CD4-positive, alpha-beta memory T cell (primary cell): ENCODE data around the gene ESYT3. TPM values are rescaled to one million over a fixed set of nuclear protein-coding genes. Genes with fewer than 3 reads are reported as not detected.

ENCODE experiments used
- CTCF ChIA-PET: fragments of 350-600 bp; sonication (Branson Sonifier 250); formaldehyde crosslinking; loops from one replicate; lab custom pipeline; 2021; ENCODE audit warnings: inconsistent platforms; ENCODE audit not compliant: partially characterized antibody; lab: Charles Lee
- POLR2A ChIA-PET: fragments of 350-600 bp; sonication (Branson Sonifier 250); formaldehyde crosslinking; loops from one replicate; lab custom pipeline; 2021; ENCODE audit not compliant: partially characterized antibody; lab: Charles Lee
- DNase-seq, 5 donors: peaks; one replicate each; pipeline versions ENCODE4 v3.0.0 to v3.0.0-alpha.2; 2020 to 2022; ENCODE audit warnings: mixed read lengths in 1 of 5
- H3K27ac ChIP-seq: one replicate; pipeline ENCODE4 v1.7.0; 2013; ENCODE audit warnings: low read depth, low read length
- H3K27me3 ChIP-seq: 2 replicates; pipeline ENCODE4 v1.7.0; 2013; ENCODE audit warnings: mild to moderate bottlenecking, low read length, moderate library complexity; ENCODE audit not compliant: insufficient read depth
- H3K36me3 ChIP-seq: 2 replicates; pipeline ENCODE4 v1.7.0; 2013; ENCODE audit warnings: mild to moderate bottlenecking, low read length, moderate library complexity; ENCODE audit not compliant: insufficient read depth
- H3K4me1 ChIP-seq: 2 replicates; pipeline ENCODE4 v1.7.0; 2013; ENCODE audit warnings: mild to moderate bottlenecking, low read length, moderate library complexity; ENCODE audit not compliant: insufficient read depth
- H3K4me3 ChIP-seq, 2 donors: one replicate each; pipeline ENCODE4 v1.7.0; 2013; ENCODE audit warnings: low read length in 2 of 2, mild to moderate bottlenecking in 1 of 2
- H3K9me3 ChIP-seq, 2 donors: one replicate each; pipeline ENCODE4 v1.7.0; 2013; ENCODE audit warnings: low read length in 2 of 2, control low read depth in 1 of 2; ENCODE audit not compliant: control insufficient read depth in 1 of 2
- H3K27ac Mint-ChIP-seq, 7 donors: one replicate each; pipeline ENCODE4 v1.8.0; 2020 to 2021; ENCODE audit warnings: mixed read lengths in 7 of 7, mild to moderate bottlenecking in 6 of 7, inconsistent platforms in 3 of 7, moderate library complexity in 3 of 7
- H3K27me3 Mint-ChIP-seq, 2 donors: one replicate each; pipeline ENCODE4 v1.8.0; 2020 to 2021; ENCODE audit warnings: mixed read lengths in 2 of 2
- H3K36me3 Mint-ChIP-seq, 2 donors: one replicate each; pipeline ENCODE4 v1.8.0; 2020 to 2021; ENCODE audit warnings: mixed read lengths in 2 of 2, inconsistent platforms in 1 of 2, mild to moderate bottlenecking in 1 of 2
- H3K4me1 Mint-ChIP-seq, 4 donors: one replicate each; pipeline ENCODE4 v1.8.0; 2020 to 2021; ENCODE audit warnings: mixed read lengths in 4 of 4, mild to moderate bottlenecking in 1 of 4
- H3K4me3 Mint-ChIP-seq, 8 donors: one replicate each; pipeline ENCODE4 v1.8.0; 2020 to 2021; ENCODE audit warnings: mixed read lengths in 8 of 8, mild to moderate bottlenecking in 7 of 8, moderate library complexity in 6 of 8, inconsistent platforms in 3 of 8
- H3K9me3 Mint-ChIP-seq, 8 donors: one replicate each; pipeline ENCODE4 v1.8.0; 2020 to 2021; ENCODE audit warnings: mixed read lengths in 8 of 8, mild to moderate bottlenecking in 5 of 8, inconsistent platforms in 3 of 8, moderate library complexity in 1 of 8
- intact Hi-C: fragments of 100-400 bp; cut with micrococcal nuclease; formaldehyde crosslinking; loops from one replicate; pipeline ENCODE4 v1.15.1; 2023
- polyA plus RNA-seq, 2 donors: library from polyadenylated mRNA; unstranded; fragments of 300-500 nt; fragmentation: Illumina TruSeq; gene quantifications; one replicate each; pipeline ENCODE4 v1.2.3, GENCODE V29; 2021
- total RNA-seq, 2 experiments: library from RNA; stranded (reverse); gene quantifications; one replicate each; pipeline ENCODE4 v1.2.3, GENCODE V29; 2021

ESYT3 gene
- total and polyA plus RNA-seq, 4 experiments from 2014 or later: 0.11 TPM; not detected in 3

DNA sequence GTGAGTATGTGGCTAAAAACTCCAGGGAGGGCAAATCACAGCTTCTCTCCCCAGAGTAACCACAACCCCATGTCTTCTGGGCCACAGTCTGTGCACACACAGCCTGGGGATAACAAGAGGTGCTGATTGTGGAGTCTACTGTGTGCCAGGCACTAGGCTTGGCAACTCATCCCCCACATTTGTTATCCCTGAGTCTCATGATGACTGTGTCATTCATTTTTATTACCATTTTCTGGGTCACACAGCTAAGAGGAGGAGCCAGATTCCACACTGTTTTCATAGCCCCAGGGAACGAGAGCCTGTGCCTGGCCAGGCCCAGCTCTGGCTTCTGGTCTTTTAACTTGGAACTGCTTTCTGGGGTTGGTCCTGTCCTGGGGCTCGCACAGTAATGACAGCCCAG lies 34.5 kb downstream of the ESYT3 start:
- POLR2A ChIA-PET: no interaction called here
- no peak for DNase-seq
- H3K9me3 ChIP-seq: no peaks in the 10 kb centered on the region
- no peaks in the 10 kb centered on the region for H3K36me3 ChIP-seq
- H3K27ac ChIP-seq: no peak overlapping the region
- no peaks in the 10 kb centered on the region for H3K36me3 Mint-ChIP-seq
- no peak overlapping the region for H3K4me3 Mint-ChIP-seq
- H3K4me1 ChIP-seq: no peaks in the 10 kb centered on the region
- CTCF ChIA-PET: no interaction called here
- intact Hi-C loops: no loop called here
- H3K4me3 ChIP-seq: no peak overlapping the region
- H3K4me1 Mint-ChIP-seq: no peaks in the 10 kb centered on the region
- H3K27me3 Mint-ChIP-seq: peaks cover 3 to 13% of the 10 kb centered on the region in 2 donors
- H3K27me3 ChIP-seq: no peaks in the 10 kb centered on the region
- H3K27ac Mint-ChIP-seq: no peak overlapping the region
- peaks cover 0 to 2% (median 0%) of the 10 kb centered on the region in 8 donors for H3K9me3 Mint-ChIP-seq

DNA sequence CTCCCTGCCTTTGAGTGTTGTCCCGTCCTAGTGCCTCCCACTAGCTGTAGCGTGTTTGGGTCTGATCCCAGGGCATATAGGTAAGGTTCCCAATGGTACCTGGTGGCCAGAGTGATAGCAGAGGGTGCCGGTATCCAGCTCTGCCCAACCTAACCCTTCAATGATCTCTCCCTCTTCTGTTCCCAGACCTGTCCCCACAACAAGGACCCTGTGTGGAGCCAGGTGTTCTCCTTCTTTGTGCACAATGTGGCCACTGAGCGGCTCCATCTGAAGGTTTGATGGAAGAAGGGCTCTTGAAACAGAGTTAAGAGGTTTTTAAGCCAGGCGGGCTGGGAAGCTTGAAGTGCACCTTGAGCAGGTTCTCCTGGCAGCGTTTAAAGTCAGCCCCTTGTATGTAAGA lies 35.5 kb downstream of the ESYT3 start:
- ChIA-PET CTCF (no interaction called here), POLR2A (no interaction called here)
- H3K27ac ChIP-seq: no peak overlapping the region
- H3K27me3 ChIP-seq: no peaks in the 10 kb centered on the region
- H3K4me1 ChIP-seq: no peaks in the 10 kb centered on the region
- intact Hi-C loops: no loop called here
- H3K4me3 ChIP-seq: no peak overlapping the region
- peaks cover 3 to 13% of the 10 kb centered on the region in 2 donors for H3K27me3 Mint-ChIP-seq
- no peak overlapping the region for H3K4me3 Mint-ChIP-seq
- no peak overlapping the region for H3K27ac Mint-ChIP-seq
- H3K36me3 Mint-ChIP-seq: no peaks in the 10 kb centered on the region
- H3K9me3 Mint-ChIP-seq: peaks cover 0 to 2% (median 0%) of the 10 kb centered on the region in 8 donors
- no peaks in the 10 kb centered on the region for H3K4me1 Mint-ChIP-seq
- DNase-seq: no peak
- H3K9me3 ChIP-seq: no peaks in the 10 kb centered on the region
- no peaks in the 10 kb centered on the region for H3K36me3 ChIP-seq

DNA sequence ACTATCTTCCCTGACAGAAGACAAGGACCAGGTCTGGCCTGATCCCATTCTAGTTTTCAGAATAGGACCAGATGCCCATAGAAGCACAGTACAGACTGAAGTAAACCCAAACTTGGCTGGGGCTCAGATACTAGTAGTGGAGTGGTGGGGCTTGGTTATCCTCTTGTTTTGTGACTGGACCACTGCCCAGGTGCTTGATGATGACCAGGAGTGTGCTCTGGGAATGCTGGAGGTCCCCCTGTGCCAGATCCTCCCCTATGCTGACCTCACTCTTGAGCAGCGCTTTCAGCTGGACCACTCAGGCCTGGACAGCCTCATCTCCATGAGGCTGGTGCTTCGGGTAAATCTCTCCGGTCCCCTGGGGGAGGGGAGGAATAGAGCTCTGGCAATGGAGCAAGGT lies 36.3 kb downstream of the ESYT3 start:
- H3K36me3 ChIP-seq: no peaks in the 10 kb centered on the region
- ChIA-PET POLR2A (no interaction called here), CTCF (no interaction called here)
- H3K27ac Mint-ChIP-seq: no peak overlapping the region
- no peak overlapping the region for H3K4me3 Mint-ChIP-seq
- DNase-seq: no peak
- peaks cover 0 to 2% (median 0%) of the 10 kb centered on the region in 8 donors for H3K9me3 Mint-ChIP-seq
- no peak overlapping the region for H3K4me3 ChIP-seq
- no peaks in the 10 kb centered on the region for H3K36me3 Mint-ChIP-seq
- no peaks in the 10 kb centered on the region for H3K4me1 ChIP-seq
- peaks cover 6 to 13% of the 10 kb centered on the region in 2 donors for H3K27me3 Mint-ChIP-seq
- no peaks in the 10 kb centered on the region for H3K4me1 Mint-ChIP-seq
- H3K27me3 ChIP-seq: no peaks in the 10 kb centered on the region
- no peak overlapping the region for H3K27ac ChIP-seq
- intact Hi-C loops: no loop called here
- no peaks in the 10 kb centered on the region for H3K9me3 ChIP-seq

DNA sequence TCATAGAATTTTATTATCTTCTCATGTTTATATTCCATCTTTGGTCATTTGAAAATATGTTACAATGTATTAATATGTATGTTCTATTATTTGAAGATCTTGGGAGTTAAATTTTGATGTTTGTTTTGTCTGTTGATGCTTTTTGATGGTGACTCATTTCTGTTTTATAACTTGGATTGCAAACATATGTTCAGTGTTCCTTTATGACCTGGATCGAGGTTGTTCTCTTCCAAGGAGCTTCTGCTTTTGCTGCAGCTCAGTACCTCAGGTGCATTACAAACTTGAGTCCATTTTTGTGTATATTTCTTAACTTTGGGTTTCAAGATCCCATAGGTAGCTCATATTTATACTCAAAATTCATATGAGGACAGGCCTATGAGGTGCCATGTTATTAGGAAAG lies 37.1 kb downstream of the ESYT3 start:
- Histone ChIP-seq H3K36me3 (no peaks in the 10 kb centered on the region), H3K4me1 (no peaks in the 10 kb centered on the region), H3K4me3 (no peak overlapping the region), H3K27ac (no peak overlapping the region), H3K27me3 (no peaks in the 10 kb centered on the region), H3K9me3 (no peaks in the 10 kb centered on the region)
- intact Hi-C loops: no loop called here
- CTCF ChIA-PET: no interaction called here
- H3K4me1 Mint-ChIP-seq: no peaks in the 10 kb centered on the region
- H3K27ac Mint-ChIP-seq: no peak overlapping the region
- POLR2A ChIA-PET: no interaction called here
- peaks cover 6 to 13% of the 10 kb centered on the region in 2 donors for H3K27me3 Mint-ChIP-seq
- H3K36me3 Mint-ChIP-seq: no peaks in the 10 kb centered on the region
- no peak for DNase-seq
- H3K4me3 Mint-ChIP-seq: no peak overlapping the region
- peaks cover 0 to 2% (median 0%) of the 10 kb centered on the region in 8 donors for H3K9me3 Mint-ChIP-seq

DNA sequence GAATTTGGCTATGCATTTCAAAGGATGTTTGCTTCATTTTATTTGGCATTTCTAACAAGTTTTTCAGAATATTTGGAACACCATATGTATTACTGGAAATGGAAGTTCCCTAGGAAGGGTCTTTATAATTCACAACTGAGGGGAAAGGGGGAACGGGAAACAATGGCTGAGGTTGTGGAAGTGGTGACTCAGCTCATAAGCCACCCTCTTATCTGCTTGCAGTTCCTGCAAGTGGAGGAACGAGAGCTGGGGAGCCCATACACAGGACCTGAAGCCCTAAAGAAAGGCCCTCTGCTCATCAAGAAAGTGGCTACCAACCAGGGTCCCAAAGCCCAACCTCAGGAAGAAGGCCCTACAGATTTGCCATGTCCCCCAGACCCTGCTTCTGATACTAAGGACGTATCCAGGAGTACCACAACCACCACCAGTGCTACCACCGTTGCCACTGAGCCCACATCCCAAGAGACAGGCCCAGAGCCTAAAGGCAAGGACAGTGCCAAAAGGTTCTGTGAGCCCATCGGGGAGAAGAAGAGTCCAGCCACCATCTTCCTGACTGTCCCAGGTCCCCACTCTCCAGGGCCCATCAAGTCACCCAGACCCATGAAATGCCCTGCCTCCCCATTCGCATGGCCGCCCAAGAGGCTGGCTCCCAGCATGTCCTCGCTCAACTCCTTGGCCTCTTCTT lies 37.9 kb downstream of the ESYT3 start:
- Mint-ChIP-seq H3K36me3 (no peaks in the 10 kb centered on the region), H3K4me3 (no peak overlapping the region), H3K27me3 (peaks cover 6 to 9% of the 10 kb centered on the region in 2 donors), H3K27ac (no peak overlapping the region), H3K9me3 (peaks cover 0 to 2% (median 0%) of the 10 kb centered on the region in 8 donors), H3K4me1 (no peaks in the 10 kb centered on the region)
- no peaks in the 10 kb centered on the region for H3K36me3 ChIP-seq
- no peak overlapping the region for H3K4me3 ChIP-seq
- H3K27me3 ChIP-seq: no peaks in the 10 kb centered on the region
- no peak overlapping the region for H3K27ac ChIP-seq
- intact Hi-C loops: no loop called here
- POLR2A ChIA-PET: no interaction called here
- DNase-seq: no peak
- H3K4me1 ChIP-seq: no peaks in the 10 kb centered on the region
- no peaks in the 10 kb centered on the region for H3K9me3 ChIP-seq
- CTCF ChIA-PET: interaction anchor here (0.6 kb wide), 1 partner anchor 230 kb away, joined by 3 read pairs; no protein-coding TSS in a partner anchor

DNA sequence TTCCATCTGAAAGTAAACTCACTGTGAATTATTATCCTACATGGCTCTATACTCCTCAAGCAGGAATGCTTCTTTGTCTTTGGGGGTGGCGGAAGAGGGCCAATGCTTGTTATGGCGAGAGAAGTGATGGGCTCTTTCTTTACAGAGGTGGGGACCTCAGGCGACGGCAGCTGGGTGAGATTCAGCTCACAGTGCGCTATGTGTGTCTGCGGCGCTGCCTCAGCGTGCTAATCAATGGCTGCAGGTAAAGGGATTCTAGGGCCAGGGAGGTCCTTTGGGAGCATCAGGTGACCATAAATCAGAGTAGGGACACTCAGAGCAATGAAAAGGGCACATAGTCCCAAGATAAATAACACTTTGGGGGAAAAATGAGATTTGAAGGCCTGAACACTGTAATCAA lies 39.0 kb downstream of the ESYT3 start:
- no peaks in the 10 kb centered on the region for H3K36me3 Mint-ChIP-seq
- Histone ChIP-seq H3K36me3 (no peaks in the 10 kb centered on the region), H3K27me3 (no peaks in the 10 kb centered on the region), H3K4me1 (no peaks in the 10 kb centered on the region), H3K4me3 (no peak overlapping the region), H3K27ac (no peak overlapping the region), H3K9me3 (no peaks in the 10 kb centered on the region)
- ChIA-PET POLR2A (no interaction called here), CTCF (no interaction called here)
- intact Hi-C loops: no loop called here
- no peak for DNase-seq
- no peaks in the 10 kb centered on the region for H3K4me1 Mint-ChIP-seq
- H3K27me3 Mint-ChIP-seq: peaks cover 3 to 4% of the 10 kb centered on the region in 2 donors
- no peak overlapping the region for H3K4me3 Mint-ChIP-seq
- H3K27ac Mint-ChIP-seq: no peak overlapping the region
- peaks cover 0 to 2% (median 0%) of the 10 kb centered on the region in 8 donors for H3K9me3 Mint-ChIP-seq

DNA sequence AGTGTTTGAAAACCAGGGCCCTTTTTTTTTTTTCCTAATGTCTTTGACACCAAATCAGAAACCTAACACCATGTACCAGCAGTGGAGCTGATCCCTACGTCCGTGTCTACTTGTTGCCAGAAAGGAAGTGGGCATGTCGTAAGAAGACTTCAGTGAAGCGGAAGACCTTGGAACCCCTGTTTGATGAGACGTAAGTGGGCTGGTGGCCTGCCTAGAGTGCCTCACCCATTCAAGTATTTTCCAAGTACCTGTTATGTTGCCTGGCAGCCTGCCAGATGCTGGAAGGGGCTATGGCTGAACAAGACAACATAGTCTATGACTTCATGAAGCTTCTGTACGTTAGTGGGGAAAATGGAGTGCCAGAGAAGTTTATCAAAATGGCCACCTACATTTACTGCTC lies 39.7 kb downstream of the ESYT3 start:
- Histone ChIP-seq H3K4me3 (no peak overlapping the region), H3K4me1 (no peaks in the 10 kb centered on the region), H3K9me3 (no peaks in the 10 kb centered on the region), H3K27ac (no peak overlapping the region), H3K27me3 (no peaks in the 10 kb centered on the region), H3K36me3 (no peaks in the 10 kb centered on the region)
- peaks cover 0 to 3% of the 10 kb centered on the region in 2 donors for H3K27me3 Mint-ChIP-seq
- no peak for DNase-seq
- ChIA-PET CTCF (no interaction called here), POLR2A (no interaction called here)
- intact Hi-C loops: no loop called here
- H3K36me3 Mint-ChIP-seq: no peaks in the 10 kb centered on the region
- no peaks in the 10 kb centered on the region for H3K4me1 Mint-ChIP-seq
- H3K4me3 Mint-ChIP-seq: no peak overlapping the region
- no peak overlapping the region for H3K27ac Mint-ChIP-seq
- H3K9me3 Mint-ChIP-seq: peaks cover 0 to 2% (median 0%) of the 10 kb centered on the region in 8 donors
